MM.1S (cell line): ENCODE data around the gene ACIN1.

Source experiments
- EZH2 ChIP-seq: fragments of 300-600 bp; sonication (generic); optimal IDR thresholded peaks from 2 replicates; pipeline ENCODE3; 2017; ENCODE audit warnings: low read depth, mild to moderate bottlenecking, antibody characterized with exemption, low read length, mixed read lengths
- EZH2phosphoT487 ChIP-seq: fragments of 300-600 bp; sonication (generic); IDR thresholded peaks from 2 replicates; pipeline ENCODE4 v1.6.1; 2018; ENCODE audit warnings: antibody characterized with exemption, low read length
- TF ChIP-seq, protein P1 (sequence below): fragments of 300-600 bp; sonication (generic); IDR thresholded peaks from 2 replicates; pipeline ENCODE4 v1.5.1; 2016; ENCODE audit warnings: antibody characterized with exemption, low read length, mixed read lengths

DNA sequence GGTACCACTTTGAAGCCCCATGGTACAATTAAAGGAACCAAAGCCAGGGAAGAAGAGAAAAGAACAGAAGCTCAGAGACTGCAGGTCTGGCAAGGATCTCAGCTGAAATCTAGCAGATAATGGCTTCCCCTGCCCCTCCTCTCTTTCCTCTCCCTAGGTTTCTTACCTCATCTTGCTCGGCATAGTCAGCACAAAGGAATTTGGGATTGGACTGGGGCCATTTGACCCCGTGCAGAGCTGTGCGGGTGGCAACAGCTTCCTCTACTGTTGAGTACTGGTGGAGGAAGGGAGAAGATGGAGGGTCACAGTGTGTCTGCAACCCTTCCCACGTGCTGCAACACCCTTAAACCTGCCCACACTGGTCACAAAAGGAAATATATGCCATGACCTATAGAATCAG is 32.9 kb downstream of the ACIN1 start:
- no peak for TF ChIP-seq EZH2
- TF ChIP-seq, protein P1, sequence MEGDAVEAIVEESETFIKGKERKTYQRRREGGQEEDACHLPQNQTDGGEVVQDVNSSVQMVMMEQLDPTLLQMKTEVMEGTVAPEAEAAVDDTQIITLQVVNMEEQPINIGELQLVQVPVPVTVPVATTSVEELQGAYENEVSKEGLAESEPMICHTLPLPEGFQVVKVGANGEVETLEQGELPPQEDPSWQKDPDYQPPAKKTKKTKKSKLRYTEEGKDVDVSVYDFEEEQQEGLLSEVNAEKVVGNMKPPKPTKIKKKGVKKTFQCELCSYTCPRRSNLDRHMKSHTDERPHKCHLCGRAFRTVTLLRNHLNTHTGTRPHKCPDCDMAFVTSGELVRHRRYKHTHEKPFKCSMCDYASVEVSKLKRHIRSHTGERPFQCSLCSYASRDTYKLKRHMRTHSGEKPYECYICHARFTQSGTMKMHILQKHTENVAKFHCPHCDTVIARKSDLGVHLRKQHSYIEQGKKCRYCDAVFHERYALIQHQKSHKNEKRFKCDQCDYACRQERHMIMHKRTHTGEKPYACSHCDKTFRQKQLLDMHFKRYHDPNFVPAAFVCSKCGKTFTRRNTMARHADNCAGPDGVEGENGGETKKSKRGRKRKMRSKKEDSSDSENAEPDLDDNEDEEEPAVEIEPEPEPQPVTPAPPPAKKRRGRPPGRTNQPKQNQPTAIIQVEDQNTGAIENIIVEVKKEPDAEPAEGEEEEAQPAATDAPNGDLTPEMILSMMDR = no peak
- no peak for TF ChIP-seq EZH2phosphoT487
